ENCODE results near the gene PPP4R3C. TPM values are rescaled to one million over a fixed set of nuclear protein-coding genes. Genes with fewer than 3 reads are reported as not detected.

Gene PPP4R3C
- total RNA-seq, 1 donor from 2014 or later: not detected

- Histone ChIP-seq H3K27me3 (ENCODE audit: control insufficient read depth, insufficient read depth, low read length) (no peaks in the 10 kb centered on the region), H3K36me3 (ENCODE audit: control insufficient read depth, insufficient read depth, low read length) (no peaks in the 10 kb centered on the region), H3K4me3 (ENCODE audit: low read depth, low read length) (no peak overlapping the region)
- no peak for FAIRE-seq
- TF ChIP-seq, protein P1, sequence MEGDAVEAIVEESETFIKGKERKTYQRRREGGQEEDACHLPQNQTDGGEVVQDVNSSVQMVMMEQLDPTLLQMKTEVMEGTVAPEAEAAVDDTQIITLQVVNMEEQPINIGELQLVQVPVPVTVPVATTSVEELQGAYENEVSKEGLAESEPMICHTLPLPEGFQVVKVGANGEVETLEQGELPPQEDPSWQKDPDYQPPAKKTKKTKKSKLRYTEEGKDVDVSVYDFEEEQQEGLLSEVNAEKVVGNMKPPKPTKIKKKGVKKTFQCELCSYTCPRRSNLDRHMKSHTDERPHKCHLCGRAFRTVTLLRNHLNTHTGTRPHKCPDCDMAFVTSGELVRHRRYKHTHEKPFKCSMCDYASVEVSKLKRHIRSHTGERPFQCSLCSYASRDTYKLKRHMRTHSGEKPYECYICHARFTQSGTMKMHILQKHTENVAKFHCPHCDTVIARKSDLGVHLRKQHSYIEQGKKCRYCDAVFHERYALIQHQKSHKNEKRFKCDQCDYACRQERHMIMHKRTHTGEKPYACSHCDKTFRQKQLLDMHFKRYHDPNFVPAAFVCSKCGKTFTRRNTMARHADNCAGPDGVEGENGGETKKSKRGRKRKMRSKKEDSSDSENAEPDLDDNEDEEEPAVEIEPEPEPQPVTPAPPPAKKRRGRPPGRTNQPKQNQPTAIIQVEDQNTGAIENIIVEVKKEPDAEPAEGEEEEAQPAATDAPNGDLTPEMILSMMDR (IDR thresholded peaks at IDR 0.05; ENCODE audit: insufficient read depth, low read length, severe bottlenecking): no peak
- no peak for DNase-seq (ENCODE audit: low read depth)
Observed at GRCh38 chrX:27435031-27435430, 28.1 kb downstream of the PPP4R3C start.

Other genes starting within 250 kb of the PPP4R3C start
- gene DCAF8L2, start 127.0 kb upstream of the PPP4R3C start, total RNA-seq: not detected in 2 replicates